Stimulated activated CD4-positive, alpha-beta T cell treated with anti-CD3 and anti-CD28 coated beads, Interleukin-1b, Interleukin-23, amount 100 ng/mL, for 24 hours (primary cell): ENCODE measurements around the gene NXPH4.

Experiments
- DNase-seq, 4 experiments: peaks; one replicate each; pipeline ENCODE4 v3.0.0-alpha.2; 2020; ENCODE audit warnings: low read depth in 4 of 4, low spot score in 1 of 4

Gene NXPH4

GRCh38 chr12:57270966-57271470, 54.4 kb downstream of the NXPH4 start:
- no peak for DNase-seq

GRCh38 chr12:57272337-57273151, 56.0 kb downstream of the NXPH4 start:
- no peak for DNase-seq

GRCh38 chr12:57273516-57273915, 56.9 kb downstream of the NXPH4 start:
- no peak for DNase-seq
